Mucosa of stomach (tissue), 1 donor: ENCODE measurements around the gene STK32A.

Source experiments
- H3K27me3 ChIP-seq: one replicate; pipeline ENCODE4 v1.7.0; 2013; ENCODE audit warnings: mild to moderate bottlenecking, low read length; ENCODE audit not compliant: control insufficient read depth, insufficient read depth
- H3K36me3 ChIP-seq: one replicate; pipeline ENCODE4 v1.7.0; 2013; ENCODE audit warnings: low read length; ENCODE audit not compliant: control insufficient read depth, insufficient read depth
- H3K4me1 ChIP-seq: one replicate; pipeline ENCODE4 v1.7.0; 2013; ENCODE audit warnings: mild to moderate bottlenecking, low read length; ENCODE audit not compliant: control insufficient read depth, insufficient read depth
- H3K4me3 ChIP-seq: one replicate; pipeline ENCODE4 v1.7.0; 2013; ENCODE audit warnings: low read length
- H3K9ac ChIP-seq: one replicate; pipeline ENCODE4 v1.7.0; 2013; ENCODE audit warnings: mild to moderate bottlenecking, low read length, moderate library complexity
- H3K9me3 ChIP-seq: one replicate; pipeline ENCODE4 v1.7.0; 2013; ENCODE audit warnings: mild to moderate bottlenecking, low read length, moderate library complexity; ENCODE audit not compliant: control insufficient read depth
- donor health status: Pancreatic carcinoma.

The STK32A gene

GRCh38 chr5:147403651-147404640 is 169.1 kb downstream of the STK32A start:
- H3K36me3 ChIP-seq = no peaks in the 10 kb centered on the region
- no peaks in the 10 kb centered on the region for H3K9me3 ChIP-seq
- no peak overlapping the region for H3K4me3 ChIP-seq
- no peak overlapping the region for H3K9ac ChIP-seq
- no peaks in the 10 kb centered on the region for H3K27me3 ChIP-seq
- peaks cover 10% of the 10 kb centered on the region for H3K4me1 ChIP-seq

- Histone ChIP-seq H3K4me3 (no peak overlapping the region), H3K36me3 (no peaks in the 10 kb centered on the region), H3K4me1 (peaks cover 10% of the 10 kb centered on the region), H3K9ac (no peak overlapping the region), H3K27me3 (no peaks in the 10 kb centered on the region), H3K9me3 (no peaks in the 10 kb centered on the region)
Observed at GRCh38 chr5:147404706-147405105, 169.9 kb downstream of the STK32A start.

GRCh38 chr5:147406636-147407035 is 171.8 kb downstream of the STK32A start:
- Histone ChIP-seq H3K4me3 (no peak overlapping the region), H3K27me3 (no peaks in the 10 kb centered on the region), H3K4me1 (peaks cover 19% of the 10 kb centered on the region), H3K9me3 (no peaks in the 10 kb centered on the region), H3K9ac (no peak overlapping the region), H3K36me3 (no peaks in the 10 kb centered on the region)

- Histone ChIP-seq H3K27me3 (no peaks in the 10 kb centered on the region), H3K4me1 (peaks cover 19% of the 10 kb centered on the region), H3K36me3 (no peaks in the 10 kb centered on the region), H3K9ac (no peak overlapping the region), H3K4me3 (no peak overlapping the region), H3K9me3 (no peaks in the 10 kb centered on the region)
Observed at GRCh38 chr5:147407094-147407681, 172.4 kb downstream of the STK32A start.

- no peaks in the 10 kb centered on the region for H3K36me3 ChIP-seq
- H3K9ac ChIP-seq = no peak overlapping the region
- no peak overlapping the region for H3K4me3 ChIP-seq
- no peaks in the 10 kb centered on the region for H3K27me3 ChIP-seq
- H3K9me3 ChIP-seq = no peaks in the 10 kb centered on the region
- H3K4me1 ChIP-seq = peaks cover 15% of the 10 kb centered on the region
Observed at GRCh38 chr5:147408980-147409379, 174.2 kb downstream of the STK32A start.

DNA sequence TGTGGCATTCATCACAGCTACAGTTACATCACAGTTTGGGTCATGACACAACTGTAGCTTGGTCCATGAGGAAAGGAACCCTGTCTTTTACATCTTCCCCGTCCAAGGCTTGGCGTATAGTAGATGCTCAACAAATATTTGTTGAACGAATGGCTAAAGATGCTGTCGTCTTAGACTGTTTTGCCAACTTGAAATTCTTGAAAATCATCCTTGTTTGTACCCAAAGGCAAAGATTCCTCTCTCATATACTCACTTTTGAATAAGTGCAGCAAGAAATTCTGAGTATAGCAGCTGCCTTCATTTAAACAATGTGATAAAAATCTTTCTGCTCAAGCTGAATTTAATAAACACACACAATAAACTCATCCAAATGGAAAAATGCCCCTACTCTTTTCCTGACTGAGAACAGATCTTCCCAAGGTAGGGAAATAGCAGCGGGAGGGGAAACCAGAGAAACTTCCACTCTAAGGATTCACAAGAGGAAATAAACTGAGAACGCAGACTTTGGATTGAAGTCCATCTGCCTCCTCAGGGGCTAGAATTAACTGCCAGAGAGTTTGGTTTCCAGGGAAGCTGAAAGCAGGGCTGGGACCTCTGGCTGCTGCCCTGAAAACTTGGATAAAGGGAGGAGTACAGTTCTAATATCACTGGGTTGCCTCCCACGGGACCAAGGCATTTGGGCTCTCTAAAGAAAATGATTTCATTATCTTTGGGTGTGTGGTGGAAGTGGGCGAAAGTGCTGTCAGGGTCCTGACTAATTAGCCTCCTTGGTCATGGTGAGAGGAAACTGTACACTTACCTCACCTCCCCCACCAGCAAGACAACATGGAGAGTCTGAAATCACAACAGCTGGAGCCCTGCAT is 175.9 kb downstream of the STK32A start:
- Histone ChIP-seq H3K4me1 (peaks cover 8% of the 10 kb centered on the region), H3K27me3 (no peaks in the 10 kb centered on the region), H3K4me3 (no peak overlapping the region), H3K9me3 (no peaks in the 10 kb centered on the region), H3K36me3 (no peaks in the 10 kb centered on the region), H3K9ac (no peak overlapping the region)

GRCh38 chr5:147411359-147412319 is 176.8 kb downstream of the STK32A start:
- Histone ChIP-seq H3K9ac (no peak overlapping the region), H3K4me3 (no peak overlapping the region), H3K4me1 (peaks cover 8% of the 10 kb centered on the region), H3K9me3 (no peaks in the 10 kb centered on the region), H3K36me3 (no peaks in the 10 kb centered on the region), H3K27me3 (no peaks in the 10 kb centered on the region)

GRCh38 chr5:147412561-147412960 is 177.7 kb downstream of the STK32A start:
- Histone ChIP-seq H3K36me3 (no peaks in the 10 kb centered on the region), H3K9me3 (no peaks in the 10 kb centered on the region), H3K4me3 (no peak overlapping the region), H3K9ac (no peak overlapping the region), H3K27me3 (no peaks in the 10 kb centered on the region), H3K4me1 (peaks cover 16% of the 10 kb centered on the region)

- Histone ChIP-seq H3K4me1 (peaks cover 18% of the 10 kb centered on the region), H3K36me3 (no peaks in the 10 kb centered on the region), H3K9me3 (no peaks in the 10 kb centered on the region), H3K9ac (no peak overlapping the region), H3K27me3 (no peaks in the 10 kb centered on the region), H3K4me3 (no peak overlapping the region)
Observed at GRCh38 chr5:147413266-147413665, 178.4 kb downstream of the STK32A start.

- Histone ChIP-seq H3K9me3 (no peaks in the 10 kb centered on the region), H3K4me3 (no peak overlapping the region), H3K9ac (no peak overlapping the region), H3K27me3 (no peaks in the 10 kb centered on the region), H3K36me3 (no peaks in the 10 kb centered on the region), H3K4me1 (peaks cover 13% of the 10 kb centered on the region)
Observed at GRCh38 chr5:147415651-147416050, 180.8 kb downstream of the STK32A start.
